ENCODE results near the gene SLC35E4. TPM values are rescaled to one million over a fixed set of nuclear protein-coding genes. Genes with fewer than 3 reads are reported as not detected.
A peak's percentile ranks its signal among the peaks of the same experiment; 100 is the strongest.

Gene SLC35E4
- total and polyA plus RNA-seq, 2 experiments from 2014 or later = 9.1 to 16.4 TPM

DNA sequence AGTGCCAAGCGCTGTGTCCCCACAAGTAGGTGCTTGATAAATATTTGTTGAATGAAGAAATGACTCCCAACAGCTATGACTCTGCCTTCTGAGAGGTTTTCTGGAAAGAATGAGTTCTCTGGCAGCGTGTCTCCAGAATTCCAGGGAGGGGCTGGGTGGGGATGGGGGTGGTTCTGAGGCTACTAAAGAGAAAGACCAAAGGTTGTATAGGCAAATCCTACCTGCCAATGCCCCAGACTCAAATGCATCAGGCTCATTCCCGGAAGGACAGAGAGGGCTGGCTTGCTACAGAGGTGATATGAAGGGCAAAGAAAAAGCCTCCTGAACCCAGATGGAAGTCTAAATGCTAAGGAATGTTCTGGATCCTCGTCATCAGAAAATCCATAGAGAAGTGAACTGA lies 30.2 kb downstream of the SLC35E4 start:
- Histone ChIP-seq H3K4me1 (ENCODE audit: insufficient read depth) (no peaks in the 10 kb centered on the region), H3K9me2 (ENCODE audit: insufficient read depth) (no peaks in the 10 kb centered on the region), H4K20me1 (ENCODE audit: insufficient read depth) (no peaks in the 10 kb centered on the region), H3K27me3 (replicated peaks; ENCODE audit: insufficient read depth) (no peaks in the 10 kb centered on the region), H3K9me3 (ENCODE audit: low read depth) (no peaks in the 10 kb centered on the region), H2AFZ (no peak overlapping the region), H3K36me3 (ENCODE audit: low read depth) (no peaks in the 10 kb centered on the region), H3K27ac (no peak overlapping the region), H3K4me2 (ENCODE audit: unreplicated experiment) (no peak overlapping the region), H3K9ac (no peak overlapping the region), H3K79me2 (ENCODE audit: insufficient read depth) (peaks cover 5% of the 10 kb centered on the region; the same call in 1 of the 2 replicates), H3K4me3 (no peak overlapping the region), H3F3A (ENCODE audit: insufficient read depth) (no peaks in the 10 kb centered on the region)
- TF ChIP-seq EZH2phosphoT487 (IDR thresholded peaks at IDR 0.05; ENCODE audit: insufficient read depth, low read depth) = no peak
- TF ChIP-seq EZH2 (IDR thresholded peaks at IDR 0.05; ENCODE audit: insufficient read depth, poor library complexity, severe bottlenecking) = no peak
- no peak for DNase-seq
- in situ Hi-C loops (cut with MboI) = no loop called here
- WGBS, 2 experiments (ENCODE audit: low coverage in 1 of 2, low lambda C conversion rate in 2 of 2, missing lambda C conversion rate in 2 of 2) = 92 to 95% methylated on average over 4 of the region's 4 CpGs

DNA sequence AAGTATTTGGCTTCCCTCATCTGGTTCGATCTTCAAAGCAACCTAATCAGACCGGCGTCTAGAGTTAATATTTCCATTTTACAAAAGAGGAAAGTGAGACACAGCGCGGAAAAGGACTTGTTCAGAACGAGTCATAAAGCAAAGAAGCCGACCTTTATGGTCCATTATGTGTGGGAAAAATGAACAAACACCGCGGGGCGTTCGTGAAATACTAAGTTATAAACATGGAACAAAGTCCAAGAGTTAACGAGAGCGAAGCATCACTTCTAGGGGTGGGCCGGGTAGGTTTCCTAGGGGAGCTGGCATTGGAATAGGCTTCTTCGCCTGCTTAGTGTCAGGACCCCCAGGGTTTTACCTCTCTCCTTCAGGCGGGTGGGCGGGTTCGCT lies 31.5 kb downstream of the SLC35E4 start:
- Histone ChIP-seq H3K9me3 (ENCODE audit: low read depth) (no peaks in the 10 kb centered on the region), H2AFZ (peak overlapping the region; percentile 93), H3K27ac (peak overlapping the region; percentile 56), H3K4me3 (peak overlapping the region; percentile 82), H3K27me3 (replicated peaks; ENCODE audit: insufficient read depth) (no peaks in the 10 kb centered on the region), H3K4me1 (ENCODE audit: insufficient read depth) (no peaks in the 10 kb centered on the region), H3K36me3 (ENCODE audit: low read depth) (no peaks in the 10 kb centered on the region), H3K79me2 (ENCODE audit: insufficient read depth) (peaks cover 5% of the 10 kb centered on the region; the same call in 1 of the 2 replicates), H3F3A (ENCODE audit: insufficient read depth) (no peaks in the 10 kb centered on the region), H3K9ac (peak overlapping the region; percentile 83), H3K9me2 (ENCODE audit: insufficient read depth) (no peaks in the 10 kb centered on the region), H3K4me2 (ENCODE audit: unreplicated experiment) (peak overlapping the region; percentile 90), H4K20me1 (ENCODE audit: insufficient read depth) (no peaks in the 10 kb centered on the region)
- peak; percentile 51 for DNase-seq
- in situ Hi-C loops (cut with MboI) = no loop called here
- TF ChIP-seq EZH2phosphoT487 (IDR thresholded peaks at IDR 0.05; ENCODE audit: insufficient read depth, low read depth) = no peak
- 2% methylated on average over 18 of the region's 18 CpGs for WGBS, 2 experiments (ENCODE audit: low coverage in 1 of 2, low lambda C conversion rate in 2 of 2, missing lambda C conversion rate in 2 of 2)

GRCh38 chr22:30667494-30668385 lies 32.2 kb downstream of the SLC35E4 start, which contains the start of gene DUSP18:
TSS of gene DUSP18 (minus strand) at chr22:30667875. CDS start at chr22:30664003, 3,872 bp downstream.
- H3K36me3 ChIP-seq (ENCODE audit: low read depth) = no peaks in the 10 kb centered on the region
- in situ Hi-C loops (cut with MboI) = no loop called here
- peak within 1 kb of the TSS; percentile 90 for H3K4me2 ChIP-seq (ENCODE audit: unreplicated experiment)
- H3F3A ChIP-seq (ENCODE audit: insufficient read depth) = no peaks in the 10 kb centered on the region
- H3K9me2 ChIP-seq (ENCODE audit: insufficient read depth) = no peaks in the 10 kb centered on the region
- peak within 1 kb of the TSS; percentile 56 for H3K27ac ChIP-seq
- H3K4me3 ChIP-seq = peak within 1 kb of the TSS; percentile 82
- peak within 1 kb of the TSS; percentile 93 for H2AFZ ChIP-seq
- no peaks in the 10 kb centered on the region for H3K9me3 ChIP-seq (ENCODE audit: low read depth)
- DNase-seq = peak; percentile 96
- H4K20me1 ChIP-seq (ENCODE audit: insufficient read depth) = no peaks in the 10 kb centered on the region
- no peaks in the 10 kb centered on the region for H3K4me1 ChIP-seq (ENCODE audit: insufficient read depth)
- H3K79me2 ChIP-seq (ENCODE audit: insufficient read depth) = peaks cover 5% of the 10 kb centered on the region; the same call in 1 of the 2 replicates
- TF ChIP-seq EZH2phosphoT487 (IDR thresholded peaks at IDR 0.05; ENCODE audit: insufficient read depth, low read depth) (no peak), EZH2 (IDR thresholded peaks at IDR 0.05; ENCODE audit: insufficient read depth, poor library complexity, severe bottlenecking) (no peak)
- WGBS, 2 experiments (ENCODE audit: low coverage in 1 of 2, low lambda C conversion rate in 2 of 2, missing lambda C conversion rate in 2 of 2) = 0 to 1% methylated on average over 65 to 73 of the region's 77 CpGs
- H3K9ac ChIP-seq = peak within 1 kb of the TSS; percentile 83
- H3K27me3 ChIP-seq (replicated peaks; ENCODE audit: insufficient read depth) = no peaks in the 10 kb centered on the region

GRCh38 chr22:30668386-30668710 lies 32.8 kb downstream of the SLC35E4 start:
- H3K4me3 ChIP-seq = peak overlapping the region; percentile 82
- no peaks in the 10 kb centered on the region for H3K36me3 ChIP-seq (ENCODE audit: low read depth)
- H3K79me2 ChIP-seq (ENCODE audit: insufficient read depth) = peaks cover 5% of the 10 kb centered on the region; the same call in 1 of the 2 replicates
- H3K4me1 ChIP-seq (ENCODE audit: insufficient read depth) = no peaks in the 10 kb centered on the region
- no peaks in the 10 kb centered on the region for H4K20me1 ChIP-seq (ENCODE audit: insufficient read depth)
- peak overlapping the region; percentile 93 for H2AFZ ChIP-seq
- WGBS, 2 experiments (ENCODE audit: low coverage in 1 of 2, low lambda C conversion rate in 2 of 2, missing lambda C conversion rate in 2 of 2) = 26 to 36% methylated on average over 10 of the region's 10 CpGs
- H3K9me2 ChIP-seq (ENCODE audit: insufficient read depth) = no peaks in the 10 kb centered on the region
- TF ChIP-seq EZH2phosphoT487 (IDR thresholded peaks at IDR 0.05; ENCODE audit: insufficient read depth, low read depth) (no peak), EZH2 (IDR thresholded peaks at IDR 0.05; ENCODE audit: insufficient read depth, poor library complexity, severe bottlenecking) (no peak)
- in situ Hi-C loops (cut with MboI) = no loop called here
- no peak for DNase-seq
- H3K9ac ChIP-seq = peak overlapping the region; percentile 83
- no peaks in the 10 kb centered on the region for H3F3A ChIP-seq (ENCODE audit: insufficient read depth)
- peak overlapping the region; percentile 56 for H3K27ac ChIP-seq
- no peaks in the 10 kb centered on the region for H3K9me3 ChIP-seq (ENCODE audit: low read depth)
- H3K27me3 ChIP-seq (replicated peaks; ENCODE audit: insufficient read depth) = no peaks in the 10 kb centered on the region
- peak overlapping the region; percentile 90 for H3K4me2 ChIP-seq (ENCODE audit: unreplicated experiment)
